Measurements from ENCODE around the gene NEMP2. TPM values are rescaled to one million over a fixed set of nuclear protein-coding genes. Genes with fewer than 3 reads are reported as not detected.

Gene NEMP2
- total and polyA plus RNA-seq, 4 donors = 5.7 to 6.9 (median 5.8) TPM

GRCh38 chr2:190488516-190489233, 45.8 kb downstream of the NEMP2 start:
- no peaks in the 10 kb centered on the region for H3K36me3 ChIP-seq (ENCODE audit: control insufficient read depth, insufficient read depth, low read length)
- no CpG with 5 or more reads among the region's 6 CpGs for WGBS (ENCODE audit: insufficient coverage)

GRCh38 chr2:190486037-190486623, 48.4 kb downstream of the NEMP2 start:
- Histone ChIP-seq H3K4me1 (ENCODE audit: control insufficient read depth, insufficient read depth, low read length) (no peaks in the 10 kb centered on the region), H3K4me3 (ENCODE audit: low read depth, low read length) (no peak overlapping the region), H3K27ac (ENCODE audit: low read depth, low read length) (no peak overlapping the region), H3K9me3 (ENCODE audit: control insufficient read depth, insufficient read depth, low read length) (no peaks in the 10 kb centered on the region), H3K27me3 (ENCODE audit: control insufficient read depth, insufficient read depth, low read length) (no peaks in the 10 kb centered on the region), H3K36me3 (ENCODE audit: control insufficient read depth, insufficient read depth, low read length) (no peaks in the 10 kb centered on the region)
- DNase-seq (ENCODE audit: low read depth in 4 of 6, low spot score in 6 of 6) = peak in 1 of 6 donors; percentile 71
- 9% methylated on average over 1 of the region's 3 CpGs for WGBS (ENCODE audit: insufficient coverage)

More at GRCh38 chr2:190488516-190489233, 45.8 kb downstream of the NEMP2 start:
- no peaks in the 10 kb centered on the region for H3K9me3 ChIP-seq (ENCODE audit: control insufficient read depth, insufficient read depth, low read length)
- DNase-seq (ENCODE audit: low read depth in 4 of 6, low spot score in 6 of 6) = peak in 1 of 6 donors; percentile 44
- H3K4me3 ChIP-seq (ENCODE audit: low read depth, low read length) = no peak overlapping the region
- H3K4me1 ChIP-seq (ENCODE audit: control insufficient read depth, insufficient read depth, low read length) = no peaks in the 10 kb centered on the region
- H3K27ac ChIP-seq (ENCODE audit: low read depth, low read length) = no peak overlapping the region
- H3K27me3 ChIP-seq (ENCODE audit: control insufficient read depth, insufficient read depth, low read length) = no peaks in the 10 kb centered on the region

GRCh38 chr2:190482451-190482850, 52.1 kb downstream of the NEMP2 start:
- no peak overlapping the region for H3K27ac ChIP-seq (ENCODE audit: low read depth, low read length)
- DNase-seq (ENCODE audit: low read depth in 4 of 6, low spot score in 6 of 6) = peak in 1 of 6 donors; percentile 54
- no peaks in the 10 kb centered on the region for H3K36me3 ChIP-seq (ENCODE audit: control insufficient read depth, insufficient read depth, low read length)
- no peaks in the 10 kb centered on the region for H3K9me3 ChIP-seq (ENCODE audit: control insufficient read depth, insufficient read depth, low read length)
- peaks cover 3% of the 10 kb centered on the region for H3K4me1 ChIP-seq (ENCODE audit: control insufficient read depth, insufficient read depth, low read length)
- no peak overlapping the region for H3K4me3 ChIP-seq (ENCODE audit: low read depth, low read length)
- H3K27me3 ChIP-seq (ENCODE audit: control insufficient read depth, insufficient read depth, low read length) = no peaks in the 10 kb centered on the region

GRCh38 chr2:190481339-190481738, 53.2 kb downstream of the NEMP2 start:
- H3K27me3 ChIP-seq (ENCODE audit: control insufficient read depth, insufficient read depth, low read length) = no peaks in the 10 kb centered on the region
- DNase-seq (ENCODE audit: low read depth in 4 of 6, low spot score in 6 of 6) = no peak
- WGBS (ENCODE audit: insufficient coverage) = 100% methylated on average over 1 of the region's 2 CpGs
- H3K9me3 ChIP-seq (ENCODE audit: control insufficient read depth, insufficient read depth, low read length) = no peaks in the 10 kb centered on the region
- no peak overlapping the region for H3K4me3 ChIP-seq (ENCODE audit: low read depth, low read length)
- H3K36me3 ChIP-seq (ENCODE audit: control insufficient read depth, insufficient read depth, low read length) = no peaks in the 10 kb centered on the region
- no peak overlapping the region for H3K27ac ChIP-seq (ENCODE audit: low read depth, low read length)
- H3K4me1 ChIP-seq (ENCODE audit: control insufficient read depth, insufficient read depth, low read length) = peaks cover 3% of the 10 kb centered on the region

GRCh38 chr2:190478572-190479195, 55.8 kb downstream of the NEMP2 start:
- peak overlapping the region; percentile 61 for H3K27ac ChIP-seq (ENCODE audit: low read depth, low read length)
- no peaks in the 10 kb centered on the region for H3K36me3 ChIP-seq (ENCODE audit: control insufficient read depth, insufficient read depth, low read length)
- H3K4me1 ChIP-seq (ENCODE audit: control insufficient read depth, insufficient read depth, low read length) = peaks cover 3% of the 10 kb centered on the region
- no CpG with 5 or more reads among the region's 3 CpGs for WGBS (ENCODE audit: insufficient coverage)
- H3K9me3 ChIP-seq (ENCODE audit: control insufficient read depth, insufficient read depth, low read length) = no peaks in the 10 kb centered on the region
- no peak overlapping the region for H3K4me3 ChIP-seq (ENCODE audit: low read depth, low read length)
- no peak for DNase-seq (ENCODE audit: low read depth in 4 of 6, low spot score in 6 of 6)
- no peaks in the 10 kb centered on the region for H3K27me3 ChIP-seq (ENCODE audit: control insufficient read depth, insufficient read depth, low read length)

- WGBS (ENCODE audit: insufficient coverage) = 41% methylated on average over 2 of the region's 4 CpGs
- H3K4me3 ChIP-seq (ENCODE audit: low read depth, low read length) = peak overlapping the region; percentile 1
- H3K36me3 ChIP-seq (ENCODE audit: control insufficient read depth, insufficient read depth, low read length) = no peaks in the 10 kb centered on the region
- DNase-seq (ENCODE audit: low read depth in 4 of 6, low spot score in 6 of 6) = peak in 2 of 6 donors; percentile 68 to 86
- H3K27ac ChIP-seq (ENCODE audit: low read depth, low read length) = peak overlapping the region; percentile 61
- H3K4me1 ChIP-seq (ENCODE audit: control insufficient read depth, insufficient read depth, low read length) = peaks cover 3% of the 10 kb centered on the region
- H3K9me3 ChIP-seq (ENCODE audit: control insufficient read depth, insufficient read depth, low read length) = no peaks in the 10 kb centered on the region
- no peaks in the 10 kb centered on the region for H3K27me3 ChIP-seq (ENCODE audit: control insufficient read depth, insufficient read depth, low read length)
Measured at GRCh38 chr2:190477661-190478454, 56.7 kb downstream of the NEMP2 start.

- H3K4me1 ChIP-seq (ENCODE audit: control insufficient read depth, insufficient read depth, low read length) = peaks cover 16% of the 10 kb centered on the region
- H3K9me3 ChIP-seq (ENCODE audit: control insufficient read depth, insufficient read depth, low read length) = no peaks in the 10 kb centered on the region
- H3K4me3 ChIP-seq (ENCODE audit: low read depth, low read length) = no peak overlapping the region
- no peaks in the 10 kb centered on the region for H3K27me3 ChIP-seq (ENCODE audit: control insufficient read depth, insufficient read depth, low read length)
- no peak for DNase-seq (ENCODE audit: low read depth in 4 of 6, low spot score in 6 of 6)
- no peaks in the 10 kb centered on the region for H3K36me3 ChIP-seq (ENCODE audit: control insufficient read depth, insufficient read depth, low read length)
- WGBS (ENCODE audit: insufficient coverage) = 100% methylated on average over 1 of the region's 5 CpGs
- H3K27ac ChIP-seq (ENCODE audit: low read depth, low read length) = peak overlapping the region; percentile 65
Measured at GRCh38 chr2:190470256-190470826, 64.2 kb downstream of the NEMP2 start.

- H3K36me3 ChIP-seq (ENCODE audit: control insufficient read depth, insufficient read depth, low read length) = no peaks in the 10 kb centered on the region
- DNase-seq (ENCODE audit: low read depth in 4 of 6, low spot score in 6 of 6) = peak in 2 of 6 donors; percentile 20 to 54
- no peaks in the 10 kb centered on the region for H3K9me3 ChIP-seq (ENCODE audit: control insufficient read depth, insufficient read depth, low read length)
- H3K27me3 ChIP-seq (ENCODE audit: control insufficient read depth, insufficient read depth, low read length) = no peaks in the 10 kb centered on the region
- no peak overlapping the region for H3K4me3 ChIP-seq (ENCODE audit: low read depth, low read length)
- H3K27ac ChIP-seq (ENCODE audit: low read depth, low read length) = peak overlapping the region; percentile 65
- H3K4me1 ChIP-seq (ENCODE audit: control insufficient read depth, insufficient read depth, low read length) = peaks cover 16% of the 10 kb centered on the region
- no CpG with 5 or more reads among the region's 2 CpGs for WGBS (ENCODE audit: insufficient coverage)
Measured at GRCh38 chr2:190469771-190470170, 64.8 kb downstream of the NEMP2 start.

Data from spinal cord (tissue), 10 donors.